Stimulated activated CD8-positive, alpha-beta memory T cell treated with anti-CD3 and anti-CD28 coated beads, Interleukin-7, amount 100 ng/mL, for 48 hours (primary cell): ENCODE measurements around the gene MRPL3.
A peak's percentile ranks its signal among the peaks of the same experiment; 100 is the strongest.

Experiments
- DNase-seq, 2 donors: peaks; one replicate each; pipeline ENCODE4 v3.0.0-alpha.2; 2020; ENCODE audit warnings: low read depth in 1 of 2; ENCODE audit errors: extremely low read depth in 1 of 2

Gene MRPL3

GRCh38 chr3:131502530-131503319 lies at the start of gene MRPL3:
TSS of gene MRPL3 (minus strand) at chr3:131502971. CDS start at chr3:131502821, 150 bp downstream.
- DNase-seq: peak; percentile 71 to 79

GRCh38 chr3:131551761-131552160 lies 49.0 kb upstream of the MRPL3 start:
- DNase-seq: no peak

GRCh38 chr3:131550562-131551465 lies 48.0 kb upstream of the MRPL3 start:
- DNase-seq: no peak

- no peak for DNase-seq
These were observed 46.6 kb upstream of the MRPL3 start for GRCh38 chr3:131549340-131549739.

- DNase-seq: no peak
These were observed 44.8 kb upstream of the MRPL3 start for GRCh38 chr3:131547585-131547984.

GRCh38 chr3:131546441-131546840 lies 43.7 kb upstream of the MRPL3 start:
- no peak for DNase-seq

GRCh38 chr3:131544557-131544956 lies 41.8 kb upstream of the MRPL3 start:
- DNase-seq: no peak

- no peak for DNase-seq
These were observed 40.9 kb upstream of the MRPL3 start for GRCh38 chr3:131543714-131544113.

GRCh38 chr3:131541288-131541687 lies 38.5 kb upstream of the MRPL3 start:
- DNase-seq: no peak

- no peak for DNase-seq
These were observed 38.0 kb upstream of the MRPL3 start for GRCh38 chr3:131540821-131541220.

GRCh38 chr3:131540143-131540542 lies 37.4 kb upstream of the MRPL3 start:
- DNase-seq: no peak

GRCh38 chr3:131538968-131539367 lies 36.2 kb upstream of the MRPL3 start:
- DNase-seq: no peak

GRCh38 chr3:131537531-131537930 lies 34.8 kb upstream of the MRPL3 start:
- no peak for DNase-seq

- no peak for DNase-seq
These were observed 32.8 kb upstream of the MRPL3 start for GRCh38 chr3:131535596-131535995.

GRCh38 chr3:131535131-131535530 lies 32.4 kb upstream of the MRPL3 start:
- DNase-seq: no peak

GRCh38 chr3:131532645-131533044 lies 29.9 kb upstream of the MRPL3 start:
- DNase-seq: no peak

GRCh38 chr3:131530843-131531242 lies 28.1 kb upstream of the MRPL3 start:
- DNase-seq: no peak

GRCh38 chr3:131530388-131530787 lies 27.6 kb upstream of the MRPL3 start:
- DNase-seq: no peak

- DNase-seq: no peak
These were observed 24.1 kb upstream of the MRPL3 start for GRCh38 chr3:131526801-131527347.

GRCh38 chr3:131518680-131519079 lies 15.9 kb upstream of the MRPL3 start:
- no peak for DNase-seq

- no peak for DNase-seq
These were observed 2.6 kb upstream of the MRPL3 start for GRCh38 chr3:131505421-131505820.

GRCh38 chr3:131503320-131503635 lies 507 bp upstream of the MRPL3 start:
- no peak for DNase-seq
